C4-2B (cell line): ENCODE measurements around the gene DDX39B.

Source experiments
- ZFX ChIP-seq: fragments of 450-650 bp; IDR thresholded peaks from 2 replicates; pipeline ENCODE4 v1.6.1; 2017
- TF ChIP-seq, protein P1 (sequence below): fragments of 450-650 bp; conservative IDR thresholded peaks from 2 replicates; pipeline ENCODE4 v1.5.1; 2017; ENCODE audit warnings: mild to moderate bottlenecking

DNA sequence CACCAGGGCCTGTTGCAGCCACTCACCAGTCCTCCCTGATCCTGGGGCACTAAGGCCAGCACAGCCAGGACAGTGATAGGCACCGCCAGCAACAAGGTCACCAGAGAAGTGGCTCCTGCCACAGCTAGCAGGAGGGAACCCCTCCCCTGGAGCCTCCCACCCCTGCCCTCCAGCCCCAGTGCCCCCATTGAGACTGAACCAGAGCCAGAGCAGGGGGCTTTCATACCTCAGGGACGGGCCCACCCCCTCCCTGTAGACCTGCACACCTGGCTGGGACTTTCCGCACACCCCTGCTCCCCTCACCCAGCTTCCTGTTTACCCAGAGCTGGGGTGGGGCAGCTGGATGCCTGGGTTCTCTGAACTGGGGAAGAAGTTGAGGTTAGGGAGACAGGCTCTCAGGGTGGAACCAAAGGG, 40.4 kb upstream of the DDX39B start, which contains the start of gene LTB:
- TF ChIP-seq, protein P1, sequence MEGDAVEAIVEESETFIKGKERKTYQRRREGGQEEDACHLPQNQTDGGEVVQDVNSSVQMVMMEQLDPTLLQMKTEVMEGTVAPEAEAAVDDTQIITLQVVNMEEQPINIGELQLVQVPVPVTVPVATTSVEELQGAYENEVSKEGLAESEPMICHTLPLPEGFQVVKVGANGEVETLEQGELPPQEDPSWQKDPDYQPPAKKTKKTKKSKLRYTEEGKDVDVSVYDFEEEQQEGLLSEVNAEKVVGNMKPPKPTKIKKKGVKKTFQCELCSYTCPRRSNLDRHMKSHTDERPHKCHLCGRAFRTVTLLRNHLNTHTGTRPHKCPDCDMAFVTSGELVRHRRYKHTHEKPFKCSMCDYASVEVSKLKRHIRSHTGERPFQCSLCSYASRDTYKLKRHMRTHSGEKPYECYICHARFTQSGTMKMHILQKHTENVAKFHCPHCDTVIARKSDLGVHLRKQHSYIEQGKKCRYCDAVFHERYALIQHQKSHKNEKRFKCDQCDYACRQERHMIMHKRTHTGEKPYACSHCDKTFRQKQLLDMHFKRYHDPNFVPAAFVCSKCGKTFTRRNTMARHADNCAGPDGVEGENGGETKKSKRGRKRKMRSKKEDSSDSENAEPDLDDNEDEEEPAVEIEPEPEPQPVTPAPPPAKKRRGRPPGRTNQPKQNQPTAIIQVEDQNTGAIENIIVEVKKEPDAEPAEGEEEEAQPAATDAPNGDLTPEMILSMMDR: no peak
- TF ChIP-seq ZFX: no peak
